H9 (cell line): ENCODE data around the gene BICDL1. TPM values are rescaled to one million over a fixed set of nuclear protein-coding genes. Genes with fewer than 3 reads are reported as not detected.

Source experiments
- DNase-seq: peaks from one replicate; pipeline ENCODE4 v3.0.0-alpha.2; 2017
- H2AFZ ChIP-seq: one replicate; pipeline ENCODE4 v1.6.1; 2013; ENCODE audit warnings: mild to moderate bottlenecking, low read length, control low read depth, moderate library complexity
- H2AK5ac ChIP-seq: 2 replicates; pipeline ENCODE4 v1.6.1; 2013; ENCODE audit warnings: low read length, control low read depth, mixed read lengths; ENCODE audit not compliant: insufficient read length
- H2BK120ac ChIP-seq: one replicate; pipeline ENCODE4 v1.6.1; 2013; ENCODE audit warnings: low read depth, mild to moderate bottlenecking, low read length, control low read depth, inconsistent platforms; ENCODE audit not compliant: poor library complexity, severe bottlenecking
- H2BK12ac ChIP-seq: 2 replicates; pipeline ENCODE4 v1.6.1; 2013; ENCODE audit warnings: low read length, control low read depth, mixed read lengths, low read depth; ENCODE audit not compliant: insufficient read length
- H2BK15ac ChIP-seq: 2 replicates; pipeline ENCODE4 v1.6.1; 2013; ENCODE audit warnings: low read depth, low read length, control low read depth
- H2BK20ac ChIP-seq: one replicate; pipeline ENCODE4 v1.6.1; 2013; ENCODE audit warnings: low read depth, mild to moderate bottlenecking, low read length, control low read depth, inconsistent platforms; ENCODE audit not compliant: poor library complexity, severe bottlenecking
- H2BK5ac ChIP-seq: 2 replicates; pipeline ENCODE4 v1.6.1; 2013; ENCODE audit warnings: low read length, control low read depth, mixed read lengths; ENCODE audit not compliant: insufficient read length
- H3K14ac ChIP-seq: 2 replicates; pipeline ENCODE4 v1.6.1; 2013; ENCODE audit warnings: low read length, control low read depth; ENCODE audit not compliant: insufficient read depth
- H3K18ac ChIP-seq: 2 replicates; pipeline ENCODE4 v1.6.1; 2013; ENCODE audit warnings: low read depth, mild to moderate bottlenecking, mixed read lengths, low read length, control low read depth; ENCODE audit not compliant: insufficient read length
- H3K23ac ChIP-seq: 2 replicates; pipeline ENCODE4 v1.6.1; 2013; ENCODE audit warnings: low read length, control low read depth, mixed read lengths, low read depth; ENCODE audit not compliant: insufficient read length
- H3K23me2 ChIP-seq: 2 replicates; pipeline ENCODE4 v1.6.1; 2013; ENCODE audit warnings: low read depth, mild to moderate bottlenecking, mixed read lengths, low read length, control low read depth; ENCODE audit not compliant: insufficient read length, poor library complexity, severe bottlenecking
- H3K27ac ChIP-seq: 2 replicates; pipeline ENCODE4 v1.5.1; 2013; ENCODE audit warnings: low read length, control low read depth, mixed read lengths, low read depth; ENCODE audit not compliant: insufficient read length
- H3K27me3 ChIP-seq: 2 replicates; pipeline ENCODE4 v1.6.1; 2013; ENCODE audit warnings: low read length, control low read depth, inconsistent platforms; ENCODE audit not compliant: insufficient read depth
- H3K4ac ChIP-seq: 2 replicates; pipeline ENCODE4 v1.6.1; 2013; ENCODE audit warnings: low read depth, mild to moderate bottlenecking, control low read depth, inconsistent platforms, low read length, moderate library complexity
- H3K4me1 ChIP-seq: 2 replicates; pipeline ENCODE4 v1.6.1; 2013; ENCODE audit warnings: low read length, control low read depth, inconsistent platforms; ENCODE audit not compliant: insufficient read depth
- H3K4me2 ChIP-seq: 2 replicates; pipeline ENCODE4 v1.6.1; 2013; ENCODE audit warnings: low read length, control low read depth, mixed read lengths; ENCODE audit not compliant: insufficient read length, insufficient read depth
- H3K56ac ChIP-seq: 2 replicates; pipeline ENCODE4 v1.6.1; 2013; ENCODE audit warnings: low read depth, mild to moderate bottlenecking, mixed read lengths, low read length, control low read depth; ENCODE audit not compliant: insufficient read length
- H3K79me1 ChIP-seq: 2 replicates; pipeline ENCODE4 v1.6.1; 2013; ENCODE audit warnings: low read depth, mild to moderate bottlenecking, moderate library complexity, low read length, control low read depth, inconsistent platforms; ENCODE audit not compliant: insufficient read depth, poor library complexity, severe bottlenecking
- H3K79me2 ChIP-seq: 2 replicates; pipeline ENCODE4 v1.6.1; 2013; ENCODE audit warnings: low read length, control low read depth, inconsistent platforms; ENCODE audit not compliant: insufficient read depth
- H3K9ac ChIP-seq: 2 replicates; pipeline ENCODE4 v1.6.1; 2013; ENCODE audit warnings: low read length, control low read depth, mixed read lengths; ENCODE audit not compliant: insufficient read length; ENCODE audit errors: extremely low read depth
- H3K9me3 ChIP-seq: one replicate; pipeline ENCODE4 v1.6.1; 2013; ENCODE audit warnings: low read depth, low read length, inconsistent platforms; ENCODE audit not compliant: control insufficient read depth
- H3T11ph ChIP-seq: one replicate; pipeline ENCODE4 v1.6.1; 2013; ENCODE audit warnings: mild to moderate bottlenecking, low read length, control low read depth, inconsistent platforms
- H4K20me1 ChIP-seq: one replicate; pipeline ENCODE4 v1.6.1; 2013; ENCODE audit not compliant: control insufficient read depth, insufficient read length, insufficient read depth
- H4K5ac ChIP-seq: 2 replicates; pipeline ENCODE4 v1.6.1; 2013; ENCODE audit warnings: low read depth, mild to moderate bottlenecking, mixed read lengths, low read length, control low read depth; ENCODE audit not compliant: insufficient read length
- H4K8ac ChIP-seq: replicated peaks from 2 replicates; pipeline ENCODE4 v1.6.1; 2013; ENCODE audit warnings: low read length, control low read depth, mixed read lengths, low read depth; ENCODE audit not compliant: insufficient read length
- H4K91ac ChIP-seq: 2 replicates; pipeline ENCODE4 v1.6.1; 2013; ENCODE audit warnings: low read depth, mild to moderate bottlenecking, moderate library complexity, mixed read lengths, low read length, control low read depth; ENCODE audit not compliant: insufficient read length
- H3K27ac Mint-ChIP-seq, 3 experiments: 2 replicates in 2 of 3; 3 replicates in 1 of 3; pipeline ENCODE4 v1.8.0; 2020 to 2021; ENCODE audit warnings: mixed read lengths in 3 of 3, mild to moderate bottlenecking in 1 of 3, moderate library complexity in 1 of 3
- H3K27me3 Mint-ChIP-seq: 2 replicates; pipeline ENCODE4 v1.8.0; 2021; ENCODE audit warnings: low read depth, mild to moderate bottlenecking, moderate library complexity, mixed read lengths
- H3K36me3 Mint-ChIP-seq, 3 experiments: 2 replicates in 2 of 3; 3 replicates in 1 of 3; pipeline ENCODE4 v1.8.0; 2020 to 2021; ENCODE audit warnings: low read depth in 3 of 3, mixed read lengths in 3 of 3; ENCODE audit not compliant: insufficient read depth in 1 of 3
- H3K4me1 Mint-ChIP-seq, 2 experiments: 2 replicates each; pipeline ENCODE4 v1.8.0; 2020; ENCODE audit warnings: mixed read lengths in 2 of 2
- H3K4me3 Mint-ChIP-seq, 2 experiments: 2 replicates in 1 of 2; 3 replicates in 1 of 2; pipeline ENCODE4 v1.8.0; 2020 to 2021; ENCODE audit warnings: mild to moderate bottlenecking in 2 of 2, mixed read lengths in 2 of 2, moderate library complexity in 1 of 2
- H3K9me3 Mint-ChIP-seq, 2 experiments: 2 replicates in 1 of 2; 3 replicates in 1 of 2; pipeline ENCODE4 v1.8.0; 2020; ENCODE audit warnings: mild to moderate bottlenecking in 2 of 2, mixed read lengths in 2 of 2, moderate library complexity in 1 of 2
- WGBS: extraction: QIAGEN DNeasy Blood & Tissue Kit; methylation state at CpG from one replicate; pipeline ENCODE4 v1.1.7; 2013; ENCODE audit warnings: missing lambda C conversion rate, low lambda C conversion rate, mixed read lengths; ENCODE audit not compliant: insufficient read length; ENCODE audit errors: extremely low coverage; 5-methylcytosine and 5-hydroxymethylcytosine counted together
- total RNA-seq: library from RNA; stranded (reverse); gene quantifications from 2 replicates; pipeline ENCODE4 v1.2.1, GENCODE V29; 2021
- TF ChIP-seq, protein P1 (sequence below): fragments of 200-600 bp; sonication (generic); conservative IDR thresholded peaks from 3 replicates; pipeline ENCODE4 v1.8.0; 2021; ENCODE audit warnings: antibody characterized with exemption, mild to moderate bottlenecking

BICDL1 gene
- total RNA-seq, 1 experiment from 2014 or later: 13.8 TPM

DNA sequence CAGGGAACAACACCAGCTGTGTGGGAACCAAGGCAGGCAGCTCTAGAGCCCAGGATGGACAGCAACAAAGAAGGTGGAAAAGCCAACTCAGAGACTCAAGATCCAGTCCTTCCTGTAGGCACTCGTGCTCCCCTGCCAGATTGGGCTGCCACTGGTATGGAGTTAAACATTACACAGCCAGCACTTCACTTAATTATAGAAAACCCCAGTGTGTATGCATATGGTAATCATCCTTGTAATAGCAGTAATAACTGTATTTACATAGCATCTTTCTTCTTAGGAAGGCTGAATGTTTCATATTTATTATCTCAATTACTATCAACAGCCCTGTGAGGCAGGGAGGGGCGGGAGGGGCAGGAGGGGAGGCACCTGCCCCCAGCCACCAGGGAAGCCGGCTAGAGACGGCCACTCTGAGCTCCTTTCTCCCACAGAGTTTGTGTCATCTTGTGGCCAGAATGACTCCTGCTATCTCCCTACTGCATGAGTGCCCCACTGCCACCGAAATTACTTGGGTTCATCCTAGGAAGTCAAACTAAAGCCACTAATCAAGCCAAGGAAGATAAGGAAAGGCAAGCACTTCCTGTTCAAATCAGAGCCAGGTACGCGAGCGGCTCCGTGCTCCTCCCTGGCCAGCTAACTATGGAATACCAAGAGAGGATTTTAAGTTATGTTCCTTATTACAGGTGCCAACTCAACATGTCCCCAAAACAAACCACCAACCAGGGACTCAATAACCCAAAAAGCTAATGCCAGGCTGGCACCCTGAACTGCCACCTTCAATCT is 143.2 kb downstream of the BICDL1 start:
- H3K4me2 ChIP-seq: no peak overlapping the region
- no peak overlapping the region for H2AFZ ChIP-seq
- H3K79me1 ChIP-seq: no peaks in the 10 kb centered on the region
- no peaks in the 10 kb centered on the region for H3K9me3 ChIP-seq
- no peaks in the 10 kb centered on the region; the same call in 1 of the 2 replicates for H3K4me1 ChIP-seq
- no peak overlapping the region for H3K27ac ChIP-seq
- no peak overlapping the region for H3K56ac ChIP-seq
- H2BK120ac ChIP-seq: no peak overlapping the region
- H3K36me3 Mint-ChIP-seq: peaks cover 60 to 98% (median 94%) of the 10 kb centered on the region in 3 experiments; a peak in 6 of 7 replicates
- no peak overlapping the region; a peak in 1 of 7 replicates for H3K27ac Mint-ChIP-seq
- H3K23ac ChIP-seq: no peak overlapping the region
- no peak overlapping the region for H3K4ac ChIP-seq
- no peak overlapping the region for H2BK12ac ChIP-seq
- H2BK5ac ChIP-seq: no peak overlapping the region
- peaks cover under 1 to 6% of the 10 kb centered on the region in 2 experiments for H3K4me1 Mint-ChIP-seq
- no peaks in the 10 kb centered on the region for H4K20me1 ChIP-seq
- no peak overlapping the region for H2BK20ac ChIP-seq
- no peak for DNase-seq
- no peak overlapping the region for H3K14ac ChIP-seq
- no peak overlapping the region for H4K5ac ChIP-seq
- no CpG with 5 or more reads among the region's 9 CpGs for WGBS
- no peaks in the 10 kb centered on the region for H3K23me2 ChIP-seq
- no peak overlapping the region for H4K8ac ChIP-seq
- no peaks in the 10 kb centered on the region for H3K79me2 ChIP-seq
- no peak overlapping the region for H2AK5ac ChIP-seq
- no peak overlapping the region for H3T11ph ChIP-seq
- no peak overlapping the region for H3K9ac ChIP-seq
- H4K91ac ChIP-seq: no peak overlapping the region
- no peak overlapping the region for H3K4me3 Mint-ChIP-seq
- H3K27me3 ChIP-seq: no peaks in the 10 kb centered on the region
- no peak overlapping the region for H3K18ac ChIP-seq
- no peaks in the 10 kb centered on the region for H3K27me3 Mint-ChIP-seq
- H2BK15ac ChIP-seq: no peak overlapping the region
- H3K9me3 Mint-ChIP-seq: no peaks in the 10 kb centered on the region
- TF ChIP-seq, protein P1, sequence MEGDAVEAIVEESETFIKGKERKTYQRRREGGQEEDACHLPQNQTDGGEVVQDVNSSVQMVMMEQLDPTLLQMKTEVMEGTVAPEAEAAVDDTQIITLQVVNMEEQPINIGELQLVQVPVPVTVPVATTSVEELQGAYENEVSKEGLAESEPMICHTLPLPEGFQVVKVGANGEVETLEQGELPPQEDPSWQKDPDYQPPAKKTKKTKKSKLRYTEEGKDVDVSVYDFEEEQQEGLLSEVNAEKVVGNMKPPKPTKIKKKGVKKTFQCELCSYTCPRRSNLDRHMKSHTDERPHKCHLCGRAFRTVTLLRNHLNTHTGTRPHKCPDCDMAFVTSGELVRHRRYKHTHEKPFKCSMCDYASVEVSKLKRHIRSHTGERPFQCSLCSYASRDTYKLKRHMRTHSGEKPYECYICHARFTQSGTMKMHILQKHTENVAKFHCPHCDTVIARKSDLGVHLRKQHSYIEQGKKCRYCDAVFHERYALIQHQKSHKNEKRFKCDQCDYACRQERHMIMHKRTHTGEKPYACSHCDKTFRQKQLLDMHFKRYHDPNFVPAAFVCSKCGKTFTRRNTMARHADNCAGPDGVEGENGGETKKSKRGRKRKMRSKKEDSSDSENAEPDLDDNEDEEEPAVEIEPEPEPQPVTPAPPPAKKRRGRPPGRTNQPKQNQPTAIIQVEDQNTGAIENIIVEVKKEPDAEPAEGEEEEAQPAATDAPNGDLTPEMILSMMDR: no peak
